GM18499 (cell line): ENCODE data around the gene PNPLA3.

ENCODE experiments used
- ATAC-seq: cut with Tn5 transposase; IDR thresholded peaks from one replicate; pipeline ENCODE4 v1.9.1; 2021; ENCODE audit warnings: moderate number of reproducible peaks; ENCODE audit not compliant: insufficient read depth, unreplicated experiment

PNPLA3 gene

GRCh38 chr22:43919106-43919973, 4.3 kb upstream of the PNPLA3 start:
- no peak for ATAC-seq

GRCh38 chr22:43921370-43921769, 2.2 kb upstream of the PNPLA3 start:
- ATAC-seq: no peak

- no peak for ATAC-seq
Measured at GRCh38 chr22:43922123-43922522, 1.5 kb upstream of the PNPLA3 start.

GRCh38 chr22:43923191-43923590, 414 bp upstream of the PNPLA3 start:
- ATAC-seq: no peak

GRCh38 chr22:43924877-43925276, 1.3 kb downstream of the PNPLA3 start:
- no peak for ATAC-seq

GRCh38 chr22:43925433-43926348, 2.1 kb downstream of the PNPLA3 start:
- no peak for ATAC-seq

- ATAC-seq: no peak
Measured at GRCh38 chr22:43926349-43926710, 2.7 kb downstream of the PNPLA3 start.

- ATAC-seq: no peak
Measured at GRCh38 chr22:43928468-43928867, 4.9 kb downstream of the PNPLA3 start.

- ATAC-seq: no peak
Measured at GRCh38 chr22:43928908-43929307, 5.3 kb downstream of the PNPLA3 start.

GRCh38 chr22:43931771-43932170, 8.2 kb downstream of the PNPLA3 start:
- no peak for ATAC-seq

GRCh38 chr22:43941449-43941848, 17.8 kb downstream of the PNPLA3 start:
- no peak for ATAC-seq

- ATAC-seq: no peak
Measured at GRCh38 chr22:43944670-43945430, 21.2 kb downstream of the PNPLA3 start.

GRCh38 chr22:43945632-43946383, 22.2 kb downstream of the PNPLA3 start:
- ATAC-seq: no peak

GRCh38 chr22:43946384-43946667, 22.7 kb downstream of the PNPLA3 start:
- ATAC-seq: no peak

GRCh38 chr22:43948836-43949406, 25.3 kb downstream of the PNPLA3 start:
- ATAC-seq: no peak

GRCh38 chr22:43951391-43951790, 27.8 kb downstream of the PNPLA3 start:
- ATAC-seq: no peak

- no peak for ATAC-seq
Measured at GRCh38 chr22:43951966-43952365, 28.4 kb downstream of the PNPLA3 start.

- no peak for ATAC-seq
Measured at GRCh38 chr22:43953988-43954785, 30.6 kb downstream of the PNPLA3 start.
